Activated T-cell treated with anti-CD3 and anti-CD28 coated beads, Interleukin-2, amount 50 U/mL, for 1 hour (primary cell): ENCODE data around the gene MSANTD2.

Experiments used
- DNase-seq: peaks from one replicate; pipeline ENCODE4 v3.0.0-alpha.2; 2020

MSANTD2 gene

GRCh38 chr11:124800226-124800929 is at the start of gene MSANTD2:
MSANTD2 (minus strand) TSS chr11:124800406; CDS start chr11:124800380, 26 bp downstream.
- peak; percentile 84 for DNase-seq

GRCh38 chr11:124846070-124846673 is 46.0 kb upstream of the MSANTD2 start:
- no peak for DNase-seq

DNA sequence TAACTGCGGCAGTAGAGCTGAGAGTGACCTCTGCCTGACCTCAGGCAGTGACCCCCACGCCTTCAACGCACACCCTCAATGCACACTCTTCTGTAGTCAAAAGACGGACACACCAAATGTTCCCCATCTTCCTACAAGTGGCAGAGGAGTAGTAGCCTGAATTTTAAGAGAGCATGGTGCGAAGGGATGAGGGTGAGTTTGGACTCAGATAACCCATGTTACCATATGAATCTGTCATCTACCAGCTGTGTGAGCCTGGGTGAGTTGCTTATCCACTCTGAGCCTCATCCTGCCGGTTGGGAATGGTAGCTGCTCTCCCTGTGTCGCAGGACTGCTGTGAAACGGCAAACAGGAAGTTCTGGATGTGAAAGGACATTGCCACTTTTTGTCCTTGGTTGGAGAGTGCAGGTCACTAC is 44.5 kb upstream of the MSANTD2 start:
- DNase-seq = no peak

DNA sequence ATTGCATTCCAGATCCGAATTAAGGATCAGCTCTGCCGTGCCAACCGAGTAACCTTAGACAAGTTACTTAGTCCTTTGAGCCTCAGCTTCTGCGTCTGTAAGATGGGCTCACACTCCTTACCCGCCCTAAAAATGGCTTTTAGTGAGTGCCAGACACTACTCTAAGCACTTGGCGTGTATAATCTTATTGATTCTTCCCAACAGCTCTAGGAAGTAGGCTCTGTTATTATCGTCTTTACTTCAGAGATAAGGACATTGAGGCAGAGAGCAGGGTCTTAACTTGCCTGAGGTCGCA is 43.4 kb upstream of the MSANTD2 start:
- DNase-seq = no peak

DNA sequence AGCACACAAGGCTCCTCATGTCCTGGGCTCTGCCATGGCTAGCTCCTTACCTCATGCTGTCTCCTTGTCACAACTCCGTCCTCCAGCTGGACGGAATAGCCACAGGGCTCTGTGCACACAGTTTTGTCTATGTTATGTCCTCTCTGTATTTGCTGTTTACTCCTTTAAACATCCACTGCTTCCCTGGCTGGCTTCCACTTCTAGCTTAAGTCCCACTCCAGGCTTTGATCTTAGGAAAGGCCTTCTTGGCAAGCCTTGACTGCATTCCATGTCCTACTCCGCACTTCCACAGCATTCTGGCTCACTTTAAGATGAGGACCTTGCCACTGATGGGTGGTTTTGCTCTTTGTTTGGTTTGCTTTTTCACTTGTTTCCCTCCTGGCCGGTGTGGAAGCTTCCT is 42.1 kb upstream of the MSANTD2 start:
- DNase-seq = no peak

- no peak for DNase-seq
Observed at GRCh38 chr11:124841840-124842239, 41.6 kb upstream of the MSANTD2 start.

- no peak for DNase-seq
Observed at GRCh38 chr11:124841201-124841600, 41.0 kb upstream of the MSANTD2 start.

- no peak for DNase-seq
Observed at GRCh38 chr11:124840666-124841065, 40.5 kb upstream of the MSANTD2 start.

- DNase-seq = no peak
Observed at GRCh38 chr11:124839972-124840621, 39.9 kb upstream of the MSANTD2 start.

DNA sequence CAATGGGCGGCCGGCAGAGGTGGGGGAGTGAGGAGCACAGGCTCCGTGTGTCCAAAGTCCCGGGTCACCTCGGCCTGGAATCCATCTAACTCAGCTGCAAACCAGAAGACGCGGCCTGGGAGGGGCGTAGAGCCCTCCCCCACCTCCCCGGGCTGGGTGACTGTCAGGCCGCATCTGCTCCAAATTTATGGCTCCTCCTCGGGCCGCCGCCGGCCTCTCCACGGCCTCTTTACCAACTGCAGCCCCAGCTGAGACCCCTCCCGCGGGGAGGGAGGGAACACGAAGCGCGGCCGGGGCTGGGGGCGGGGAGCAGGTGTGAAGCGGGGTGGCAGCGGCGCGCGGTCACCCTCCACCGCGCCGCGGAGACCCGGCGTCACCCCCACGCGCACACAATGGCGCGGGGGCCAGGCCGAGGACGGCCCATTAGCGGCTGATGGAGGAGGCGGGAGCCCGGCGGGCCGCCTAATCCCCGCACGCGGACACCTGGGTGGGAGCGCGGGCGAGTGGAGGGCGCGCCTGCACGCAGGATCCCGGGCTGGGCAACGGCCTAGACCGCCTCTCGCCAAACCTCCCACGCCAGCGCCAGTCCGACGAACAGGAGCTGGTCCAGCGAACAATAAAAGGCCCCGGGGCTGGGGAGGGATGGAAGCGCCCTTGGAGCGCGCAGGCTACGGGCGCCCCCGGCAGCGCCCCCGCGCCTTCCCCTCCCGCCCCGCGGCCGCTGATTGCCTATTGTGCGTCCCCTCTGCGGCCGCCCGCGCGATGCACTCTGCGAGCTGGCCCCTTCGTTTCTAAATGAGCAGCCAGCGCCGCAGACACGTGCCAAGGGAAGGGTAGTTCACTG is 39.1 kb upstream of the MSANTD2 start:
- DNase-seq = peak; percentile 27

DNA sequence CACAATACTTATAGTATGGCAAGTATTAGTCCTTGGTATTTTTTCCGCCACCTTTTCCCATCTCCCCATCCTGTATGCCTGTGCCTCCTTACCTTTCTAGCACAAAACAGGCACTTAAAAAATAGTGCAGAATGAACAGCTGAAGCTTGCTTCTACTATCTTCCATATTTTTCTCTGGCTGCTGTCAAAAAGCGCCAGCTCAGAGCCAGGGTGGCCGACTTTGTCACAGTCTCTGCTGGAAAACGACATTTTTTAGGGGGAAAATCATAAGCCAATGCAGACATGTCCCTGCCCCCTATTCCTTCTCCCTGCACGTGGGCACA is 38.6 kb upstream of the MSANTD2 start:
- DNase-seq = no peak

DNA sequence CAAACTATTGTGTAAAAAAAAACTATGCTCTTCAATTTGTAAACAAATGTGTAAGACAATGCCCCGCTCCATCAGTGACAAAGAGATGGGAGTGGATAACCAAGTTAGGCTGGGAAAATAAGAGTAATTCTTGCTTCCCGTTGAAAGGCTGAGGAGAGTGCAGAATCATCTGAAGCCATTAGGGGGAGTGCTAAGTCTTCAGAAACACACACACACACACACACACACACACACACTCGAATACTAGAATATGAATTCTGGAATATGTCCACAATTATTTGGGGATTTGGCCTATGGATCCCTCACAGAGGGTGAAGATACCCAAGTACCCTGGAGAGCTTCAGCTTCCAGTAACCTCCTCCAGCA is 37.3 kb upstream of the MSANTD2 start:
- no peak for DNase-seq

GRCh38 chr11:124835918-124836317 is 35.7 kb upstream of the MSANTD2 start:
- no peak for DNase-seq

GRCh38 chr11:124834526-124835180 is 34.4 kb upstream of the MSANTD2 start:
- no peak for DNase-seq

DNA sequence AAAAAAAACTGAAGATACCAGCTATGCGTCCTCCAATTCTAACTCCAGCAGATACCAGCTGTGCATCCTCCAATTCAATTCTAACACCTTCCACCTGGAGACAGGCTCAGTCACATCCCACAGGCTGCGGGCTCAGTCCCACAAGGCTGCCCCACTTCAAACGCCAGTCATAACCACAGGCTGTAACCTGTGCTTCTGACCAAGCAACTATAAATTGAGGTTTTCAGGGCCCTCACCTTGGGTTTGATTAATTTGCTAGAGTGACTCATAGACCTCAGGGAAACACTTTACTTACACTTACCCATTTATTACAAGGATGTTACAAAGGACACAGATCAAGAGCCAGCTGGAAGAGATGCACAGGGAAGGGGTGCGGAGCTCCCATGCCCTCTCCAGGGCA is 32.4 kb upstream of the MSANTD2 start:
- no peak for DNase-seq

- no peak for DNase-seq
Observed at GRCh38 chr11:124831897-124832296, 31.7 kb upstream of the MSANTD2 start.

DNA sequence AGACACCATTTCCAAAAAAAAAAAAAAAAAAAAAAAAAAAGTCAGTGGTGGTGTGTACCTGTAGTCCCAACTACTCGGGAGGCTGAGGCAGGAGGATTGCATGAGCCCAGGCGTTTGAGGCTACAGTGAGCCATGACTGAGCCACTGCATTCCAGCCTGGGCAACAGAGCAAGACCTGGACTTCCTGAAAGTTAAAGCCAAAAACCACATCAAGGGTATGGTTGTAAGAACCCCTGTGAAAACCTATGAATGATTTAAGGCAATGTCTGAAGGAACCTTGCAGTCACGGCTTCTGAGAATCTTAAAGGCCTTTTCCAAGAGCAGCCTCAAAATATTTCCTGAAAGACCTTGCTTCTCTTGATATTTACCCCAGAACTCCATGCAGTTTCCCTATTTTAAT is 30.5 kb upstream of the MSANTD2 start:
- no peak for DNase-seq

GRCh38 chr11:124829986-124830385 is 29.8 kb upstream of the MSANTD2 start:
- no peak for DNase-seq

- DNase-seq = no peak
Observed at GRCh38 chr11:124825876-124826275, 25.7 kb upstream of the MSANTD2 start.

DNA sequence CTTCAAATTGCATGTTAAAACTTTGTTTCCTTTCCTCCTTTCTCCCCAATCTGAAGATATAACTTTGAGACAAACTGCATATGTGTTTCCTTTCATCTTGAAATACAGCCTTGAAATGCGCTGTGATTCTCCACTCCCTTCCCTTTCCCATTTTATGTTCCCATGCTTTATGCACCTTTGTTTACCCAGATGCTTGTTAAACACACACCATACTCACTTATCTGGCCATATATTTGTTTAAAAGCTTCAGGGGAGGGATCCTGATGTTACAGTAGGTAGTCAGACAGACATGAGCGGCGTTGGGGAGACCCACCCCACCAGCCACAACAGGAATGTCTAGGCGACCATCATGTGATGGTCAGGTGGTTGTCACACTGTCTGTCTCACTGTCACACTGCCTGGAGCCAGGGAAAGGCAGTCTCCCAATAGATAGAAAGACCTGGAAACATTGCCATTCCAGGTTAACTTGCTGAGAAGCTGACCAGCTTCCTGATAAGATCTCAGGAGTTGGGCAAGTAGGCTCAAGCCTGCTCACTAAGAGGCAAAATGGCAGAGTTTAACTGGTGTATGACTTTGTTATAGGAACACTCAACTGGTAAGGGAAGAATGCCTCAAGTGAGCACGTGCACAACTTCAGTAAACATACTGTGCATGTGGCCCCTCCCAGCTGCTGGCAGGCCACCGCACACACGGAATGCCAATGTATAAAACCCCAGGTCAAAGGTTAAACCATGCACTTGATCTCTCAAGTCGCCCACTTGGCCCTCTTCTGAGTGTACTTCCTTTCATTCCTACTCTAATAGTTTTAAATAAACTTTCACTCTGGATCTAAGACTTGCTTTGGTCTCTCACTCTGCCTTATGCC is 23.5 kb upstream of the MSANTD2 start:
- DNase-seq = no peak

DNA sequence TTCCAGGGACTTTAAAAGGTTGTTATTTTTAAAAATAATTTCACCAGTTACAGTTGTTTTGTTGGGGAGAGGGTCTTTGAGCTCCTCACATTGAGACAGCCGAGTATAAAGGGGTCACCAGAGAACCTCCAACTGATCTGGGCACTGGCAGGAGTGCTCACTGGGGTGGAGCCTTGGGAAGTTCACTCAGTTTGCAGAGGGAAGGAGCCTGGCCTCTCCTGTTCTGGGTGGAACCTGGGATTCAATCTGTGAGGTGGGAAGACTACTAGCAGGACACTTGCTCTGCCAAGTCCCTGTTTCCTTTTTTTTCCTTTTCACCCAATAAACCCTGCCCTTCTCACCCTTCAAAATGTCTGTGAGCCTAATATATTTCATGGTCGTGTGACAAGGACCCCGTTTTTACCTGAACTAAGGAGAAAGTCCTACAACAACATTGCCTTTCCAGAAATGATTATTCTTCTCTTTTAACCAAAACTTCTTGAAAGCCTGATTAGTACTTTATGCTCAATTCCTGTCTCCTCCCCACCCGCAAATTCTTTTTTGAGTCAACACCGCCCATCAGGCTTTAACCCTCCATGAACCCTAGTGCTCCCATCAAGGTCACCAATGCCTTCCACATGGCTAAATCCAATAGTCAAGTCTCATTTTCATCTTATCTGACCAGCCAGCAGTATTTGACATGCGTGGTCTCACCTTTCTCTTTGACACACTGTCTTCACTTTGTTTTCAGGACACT is 22.0 kb upstream of the MSANTD2 start:
- DNase-seq = no peak

- no peak for DNase-seq
Observed at GRCh38 chr11:124817036-124817435, 16.8 kb upstream of the MSANTD2 start.
